Mucosa of descending colon (tissue), 3 donors: ENCODE results near the gene MCM3AP. TPM values are rescaled to one million over a fixed set of nuclear protein-coding genes. Genes with fewer than 3 reads are reported as not detected.

Source experiments
- ATAC-seq: fragments of 200-7000 bp; cut with Tn5 transposase; one replicate; pipeline ENCODE4 v1.9.1; 2020; ENCODE audit warnings: mild to moderate bottlenecking, moderate library complexity
- DNase-seq, 3 donors: peaks; one replicate each; pipeline ENCODE4 v3.0.0-alpha.2; 2020
- H3K36me3 ChIP-seq: fragments of 200-600 bp; one replicate; pipeline ENCODE4 v1.8.0; 2021; ENCODE audit warnings: low read depth, mild to moderate bottlenecking
- H3K4me1 ChIP-seq: fragments of 200-600 bp; one replicate; pipeline ENCODE4 v1.8.0; 2021; ENCODE audit warnings: low read depth, mild to moderate bottlenecking
- H3K4me3 ChIP-seq: fragments of 200-600 bp; one replicate; pipeline ENCODE4 v1.8.0; 2021; ENCODE audit warnings: mild to moderate bottlenecking
- H3K9me3 ChIP-seq: fragments of 200-600 bp; one replicate; pipeline ENCODE4 v1.8.0; 2021; ENCODE audit warnings: mild to moderate bottlenecking
- CTCF ChIP-seq: fragments of 200-600 bp; IDR thresholded peaks from one replicate; pipeline ENCODE4 v1.8.0; 2022; ENCODE audit warnings: antibody characterized with exemption, mild to moderate bottlenecking
- intact Hi-C, 2 donors: fragments of 100-400 bp; cut with DNase I in 1 of 2; cut with micrococcal nuclease in 1 of 2; formaldehyde crosslinking; loops; one replicate each; pipeline versions ENCODE4 v1.11.0 to v1.11.1; 2022; cut with DNase I, micrococcal nuclease
- total RNA-seq, 3 donors: library from RNA; stranded (reverse); fragmentation: NEBNext Ultra II Directional in 2 of 3; extraction: Animal tissue kit (Norgen Biotek cat#: 25700) in 2 of 3; gene quantifications; one replicate each; pipeline versions ENCODE4 v1.2.1 to v1.2.4, GENCODE V29; 2021 to 2023
- donor health status: DM: no; HTN: no; CAD: no; lungs with moderate emphysema.
- donor health status: DM: no; HTN: no; CAD: no.
- donor health status: DM: no; HTN: yes; CAD: no.

MCM3AP gene
- total RNA-seq, 3 donors from 2014 or later: 90.9 to 109 (median 98.1) TPM

- peak in 2 of 3 donors; percentile 51 to 55 for DNase-seq
- ATAC-seq: peak; percentile 38
- Histone ChIP-seq H3K4me1 (peaks cover 36% of the 10 kb centered on the region), H3K9me3 (no peaks in the 10 kb centered on the region), H3K4me3 (no peak overlapping the region), H3K36me3 (no peaks in the 10 kb centered on the region)
- TF ChIP-seq CTCF: no peak
- intact Hi-C loops: no loop called here
These were observed 1.2 kb downstream of the MCM3AP start for GRCh38 chr21:46284077-46284644.

- Histone ChIP-seq H3K4me3 (no peak overlapping the region), H3K36me3 (peaks cover 9% of the 10 kb centered on the region), H3K4me1 (no peaks in the 10 kb centered on the region), H3K9me3 (no peaks in the 10 kb centered on the region)
- DNase-seq: no peak
- no peak for TF ChIP-seq CTCF
- intact Hi-C loops: no loop called here
- no peak for ATAC-seq
These were observed 10.5 kb downstream of the MCM3AP start for GRCh38 chr21:46274797-46275390.

DNA sequence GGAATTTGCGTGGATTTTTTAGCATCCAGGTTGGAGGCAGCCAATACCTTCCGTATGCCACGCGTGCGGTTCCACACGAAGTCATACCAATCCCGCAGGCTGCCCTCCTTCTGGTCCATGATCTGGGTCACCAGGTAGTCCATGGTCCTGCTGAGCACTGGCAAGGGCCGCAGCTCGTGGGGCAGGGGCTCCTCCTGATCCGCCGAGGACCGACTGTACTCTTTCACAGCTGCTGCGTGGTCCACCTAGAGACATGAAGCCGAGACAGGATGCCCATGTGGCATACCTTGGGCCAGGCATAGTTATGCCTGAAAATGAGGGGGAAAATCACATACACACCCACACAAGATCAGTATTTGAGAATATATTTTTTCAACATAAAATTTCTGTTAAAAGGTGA lies 12.1 kb downstream of the MCM3AP start:
- TF ChIP-seq CTCF: no peak
- Histone ChIP-seq H3K36me3 (peaks cover 9% of the 10 kb centered on the region), H3K9me3 (no peaks in the 10 kb centered on the region), H3K4me1 (no peaks in the 10 kb centered on the region), H3K4me3 (no peak overlapping the region)
- no peak for DNase-seq
- no peak for ATAC-seq
- intact Hi-C loops: no loop called here

DNA sequence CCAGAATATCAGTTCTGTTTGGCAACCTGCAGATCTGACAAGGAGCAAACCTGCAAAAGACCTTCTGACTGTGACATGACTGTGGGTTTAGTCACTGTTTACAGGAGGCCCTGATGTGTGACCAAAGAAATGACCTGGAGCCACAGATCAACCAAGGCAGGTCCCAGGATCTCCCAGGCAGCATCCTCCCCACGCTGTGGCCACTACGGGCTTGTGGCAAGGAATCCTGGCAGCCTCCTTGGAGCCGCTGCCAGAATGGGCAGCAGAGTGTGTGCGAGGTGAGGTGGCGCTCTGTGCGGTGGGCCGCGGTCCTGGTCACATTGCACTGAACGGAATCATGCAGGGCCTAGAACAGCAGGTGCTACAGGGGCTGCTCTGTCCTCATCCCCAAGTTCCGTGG lies 15.9 kb downstream of the MCM3AP start:
- peaks cover 17% of the 10 kb centered on the region for H3K36me3 ChIP-seq
- DNase-seq (no peak), ATAC-seq (no peak)
- intact Hi-C loops: no loop called here
- no peaks in the 10 kb centered on the region for H3K9me3 ChIP-seq
- H3K4me1 ChIP-seq: no peaks in the 10 kb centered on the region
- no peak for TF ChIP-seq CTCF
- no peak overlapping the region for H3K4me3 ChIP-seq

- Histone ChIP-seq H3K36me3 (peaks cover 13% of the 10 kb centered on the region), H3K9me3 (no peaks in the 10 kb centered on the region), H3K4me1 (no peaks in the 10 kb centered on the region), H3K4me3 (no peak overlapping the region)
- ATAC-seq: no peak
- TF ChIP-seq CTCF: no peak
- DNase-seq: no peak
- intact Hi-C loops: no loop called here
These were observed 17.0 kb downstream of the MCM3AP start for GRCh38 chr21:46268371-46268770.
